ENCODE measurements around the gene SLC9A3.

SLC9A3 gene

DNA sequence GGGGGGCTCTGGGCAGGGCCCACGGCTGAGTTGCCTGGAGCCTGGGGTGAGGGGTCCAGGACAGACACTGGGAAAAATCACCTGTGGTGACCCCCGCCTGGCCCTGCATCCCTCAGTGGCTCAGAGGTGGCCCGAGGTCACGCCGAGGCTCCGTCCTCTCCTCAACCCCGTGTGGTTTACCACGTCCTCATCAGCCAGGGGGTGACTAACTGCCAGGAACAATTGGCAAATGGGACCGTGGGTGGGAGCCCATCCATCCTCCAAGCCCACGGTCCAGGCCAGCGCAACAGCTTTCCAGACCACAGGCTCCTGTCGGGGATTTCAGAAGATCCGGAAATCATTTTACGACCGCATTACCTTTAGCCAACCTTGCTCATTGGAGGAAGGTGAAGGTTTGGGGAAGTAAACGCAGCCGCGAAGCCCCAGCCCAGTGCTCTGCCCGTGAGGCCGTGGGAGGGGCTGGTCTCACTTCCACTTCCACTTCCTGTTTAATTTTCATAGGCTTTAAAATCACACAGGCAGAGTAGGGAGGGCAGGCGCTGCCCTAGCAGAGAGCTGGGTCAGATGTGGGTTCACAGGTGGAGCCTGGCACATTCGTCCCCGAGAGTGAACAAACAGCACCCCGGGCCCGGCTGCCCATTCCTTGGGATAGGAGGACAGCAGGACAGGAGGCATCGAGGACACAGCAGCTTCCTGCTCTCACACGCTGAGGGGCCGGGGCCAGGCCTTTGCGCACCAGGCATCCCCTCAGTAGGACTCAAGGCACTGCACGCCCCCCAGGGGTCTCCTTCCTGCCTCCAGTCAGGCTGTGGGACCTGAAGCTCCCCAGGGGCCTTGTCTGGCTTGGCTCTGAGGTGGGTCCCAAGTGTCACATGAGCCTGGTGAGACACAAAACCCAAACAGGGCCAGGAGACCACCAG is 19.8 kb upstream of the SLC9A3 start:
- no peak overlapping the region for H3K4me3 ChIP-seq (ENCODE audit: low read depth, low read length)
- in situ Hi-C loops (cut with HindIII; ENCODE audit: low sequenced_read_pairs), result no loop called here
- no peak for DNase-seq (ENCODE audit: low read depth, low spot score)
- TF ChIP-seq CTCF (IDR thresholded peaks at IDR 0.05; ENCODE audit: low read depth, low read length), result no peak

DNA sequence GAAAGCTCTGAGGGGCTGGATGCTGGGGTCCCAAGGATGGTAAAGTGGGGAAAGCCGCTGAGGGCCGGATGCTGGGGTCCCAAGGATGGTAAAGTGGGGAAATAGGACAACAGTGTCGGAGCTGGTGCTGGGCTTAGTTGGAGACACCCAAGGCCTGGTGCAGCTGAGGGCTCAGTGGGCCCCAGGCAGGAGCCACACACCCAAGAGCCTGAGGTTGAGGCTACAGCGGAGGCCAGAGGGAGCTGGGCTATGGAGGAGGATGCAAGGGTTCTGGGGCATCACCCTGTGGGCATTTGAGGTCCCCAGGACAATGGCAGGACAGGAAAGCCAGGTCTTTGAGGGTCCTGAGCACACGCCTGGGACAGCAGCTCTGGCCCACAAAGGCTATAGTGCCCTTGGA is 19.1 kb upstream of the SLC9A3 start:
- no peak for DNase-seq (ENCODE audit: low read depth, low spot score)
- H3K4me3 ChIP-seq (ENCODE audit: low read depth, low read length), result no peak overlapping the region
- no peak for TF ChIP-seq CTCF (IDR thresholded peaks at IDR 0.05; ENCODE audit: low read depth, low read length)
- in situ Hi-C loops (cut with HindIII; ENCODE audit: low sequenced_read_pairs), result no loop called here

DNA sequence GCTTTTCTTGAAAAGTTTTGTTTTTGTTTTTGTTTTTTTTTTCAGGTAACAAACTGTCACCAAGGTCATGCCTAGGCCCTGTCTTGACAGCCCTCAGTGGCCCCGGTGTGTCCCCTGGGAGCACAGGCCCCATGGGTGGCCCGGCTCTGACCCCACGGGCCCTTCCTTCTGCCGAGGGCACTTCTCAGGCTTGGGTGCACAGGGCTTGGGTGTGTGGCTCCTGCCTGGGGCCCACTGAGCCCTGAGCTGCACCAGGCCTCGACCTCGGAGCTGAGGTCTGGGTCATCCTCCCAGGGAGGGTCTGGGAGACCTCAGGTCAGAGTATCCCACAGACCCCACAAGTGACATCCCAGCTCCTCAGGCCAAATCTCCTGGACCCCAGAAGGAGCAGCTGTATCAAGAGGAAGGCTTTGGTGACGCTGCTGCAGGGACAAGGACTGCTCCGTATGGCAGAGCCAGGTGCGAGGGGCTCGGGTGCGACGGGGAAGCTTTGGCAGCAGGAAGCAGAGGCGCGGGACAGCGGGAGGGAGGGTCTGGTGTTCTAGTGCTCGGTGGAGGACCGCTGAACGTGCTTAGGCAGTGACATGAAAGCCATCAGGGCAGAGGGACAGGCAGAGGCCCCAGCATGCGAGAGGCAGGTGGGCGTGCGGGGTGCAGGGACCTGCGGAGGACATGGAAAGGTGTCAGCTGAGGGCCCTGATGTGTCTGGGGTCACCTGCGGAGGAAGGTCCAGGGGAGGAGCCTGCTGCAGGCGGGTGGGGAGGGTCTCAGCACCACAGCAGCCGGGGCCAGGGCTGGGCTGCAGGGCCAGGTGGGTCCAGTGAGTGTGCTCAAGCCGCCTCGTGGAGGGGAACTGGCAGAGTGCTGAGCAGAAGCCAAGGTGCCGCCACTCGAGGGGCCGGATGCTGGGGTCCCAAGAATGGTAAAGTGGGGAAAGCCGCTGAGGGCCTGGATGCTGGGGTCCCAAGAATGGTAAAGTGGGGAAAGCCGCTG is 18.4 kb upstream of the SLC9A3 start:
- DNase-seq (ENCODE audit: low read depth, low spot score), result no peak
- H3K4me3 ChIP-seq (ENCODE audit: low read depth, low read length), result no peak overlapping the region
- in situ Hi-C loops (cut with HindIII; ENCODE audit: low sequenced_read_pairs), result no loop called here
- no peak for TF ChIP-seq CTCF (IDR thresholded peaks at IDR 0.05; ENCODE audit: low read depth, low read length)

DNA sequence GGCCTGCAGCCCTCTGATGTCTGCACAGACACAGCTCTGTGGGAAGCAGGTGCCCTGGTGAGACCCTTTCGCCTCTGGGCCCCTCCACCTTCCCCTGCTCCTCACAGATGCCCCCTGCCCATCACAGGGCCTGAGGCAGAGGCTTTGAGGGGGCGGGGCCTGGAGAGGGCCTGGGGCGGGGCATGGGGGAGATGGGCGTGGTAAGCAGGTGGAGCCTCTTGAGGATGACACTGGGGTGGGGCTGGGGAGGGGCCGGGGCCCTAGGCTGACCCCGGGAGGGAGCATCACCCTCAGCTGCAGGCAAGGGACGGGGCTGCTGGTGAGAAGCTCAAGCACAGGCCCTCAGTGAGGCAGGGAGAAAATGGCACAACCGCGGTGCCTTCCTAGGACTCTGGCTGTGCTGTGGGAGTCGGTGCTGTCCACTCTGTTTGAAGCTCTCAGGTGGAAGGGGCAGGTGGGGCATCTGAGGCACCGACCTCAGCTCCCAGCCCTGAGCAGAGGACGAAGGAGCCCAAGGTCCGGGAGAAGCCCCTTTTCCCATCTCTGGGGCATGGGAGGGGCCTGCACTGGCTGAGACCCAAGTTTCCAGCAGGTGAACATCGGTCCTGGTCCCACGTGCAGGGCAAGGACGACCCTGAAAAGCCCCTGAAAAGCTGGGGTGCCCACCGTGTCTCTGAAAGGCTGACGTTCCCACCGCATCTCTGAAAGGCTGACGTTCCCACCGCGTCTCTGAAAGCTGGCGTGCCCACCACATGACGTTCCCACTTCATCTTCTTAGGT is 17.5 kb upstream of the SLC9A3 start:
- H3K4me3 ChIP-seq (ENCODE audit: low read depth, low read length), result no peak overlapping the region
- no peak for TF ChIP-seq CTCF (IDR thresholded peaks at IDR 0.05; ENCODE audit: low read depth, low read length)
- no peak for DNase-seq (ENCODE audit: low read depth, low spot score)
- in situ Hi-C loops (cut with HindIII; ENCODE audit: low sequenced_read_pairs), result no loop called here

- in situ Hi-C loops (cut with HindIII; ENCODE audit: low sequenced_read_pairs), result no loop called here
- no peak for TF ChIP-seq CTCF (IDR thresholded peaks at IDR 0.05; ENCODE audit: low read depth, low read length)
- no peak for DNase-seq (ENCODE audit: low read depth, low spot score)
- H3K4me3 ChIP-seq (ENCODE audit: low read depth, low read length), result no peak overlapping the region
These were observed 16.8 kb upstream of the SLC9A3 start for GRCh38 chr5:540906-541538.
